Stimulated activated CD4-positive, alpha-beta T cell treated with anti-CD3 and anti-CD28 coated beads, Interleukin-2, amount 100 ng/mL, for 24 hours (primary cell): ENCODE measurements around the gene UAP1L1.

ENCODE experiments used
- DNase-seq, 2 donors: peaks; one replicate each; pipeline ENCODE4 v3.0.0-alpha.2; 2020

UAP1L1 gene

DNA sequence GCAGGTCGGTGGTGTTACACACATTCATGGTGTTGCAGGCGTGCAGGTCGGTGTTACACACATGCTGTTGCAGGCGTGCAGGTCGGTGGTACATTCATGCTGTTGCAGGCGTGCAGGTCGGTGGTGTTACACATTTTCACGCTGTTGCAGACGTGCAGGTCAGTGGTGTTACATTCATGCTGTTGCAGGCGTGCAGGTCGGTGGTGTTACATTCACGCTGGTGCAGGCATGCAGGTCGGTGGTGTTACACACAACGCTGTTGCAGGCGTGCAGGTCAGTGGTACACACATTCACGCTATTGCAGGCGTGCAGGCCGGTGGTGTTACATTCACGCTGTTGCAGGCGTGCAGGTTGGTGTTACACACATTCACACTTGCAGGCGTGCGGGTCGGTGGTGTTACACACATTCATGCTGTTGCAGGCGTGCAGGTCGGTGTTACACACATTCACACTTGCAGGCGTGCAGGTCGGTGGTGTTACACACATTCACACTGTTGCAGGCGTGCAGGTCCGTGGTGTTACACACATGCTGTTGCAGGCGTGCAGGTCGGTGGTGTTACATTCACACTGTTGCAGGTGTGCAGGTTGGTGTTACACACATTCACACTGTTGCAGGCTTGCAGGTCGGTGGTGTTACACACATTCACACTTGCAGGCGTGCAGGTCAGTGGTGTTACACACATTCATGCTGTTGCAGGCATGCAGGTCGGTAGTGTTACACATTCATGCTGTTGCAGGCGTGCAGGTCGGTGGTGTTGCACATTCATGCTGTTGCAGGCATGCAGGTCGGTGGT is 26.1 kb downstream of the UAP1L1 start:
- no peak for DNase-seq

DNA sequence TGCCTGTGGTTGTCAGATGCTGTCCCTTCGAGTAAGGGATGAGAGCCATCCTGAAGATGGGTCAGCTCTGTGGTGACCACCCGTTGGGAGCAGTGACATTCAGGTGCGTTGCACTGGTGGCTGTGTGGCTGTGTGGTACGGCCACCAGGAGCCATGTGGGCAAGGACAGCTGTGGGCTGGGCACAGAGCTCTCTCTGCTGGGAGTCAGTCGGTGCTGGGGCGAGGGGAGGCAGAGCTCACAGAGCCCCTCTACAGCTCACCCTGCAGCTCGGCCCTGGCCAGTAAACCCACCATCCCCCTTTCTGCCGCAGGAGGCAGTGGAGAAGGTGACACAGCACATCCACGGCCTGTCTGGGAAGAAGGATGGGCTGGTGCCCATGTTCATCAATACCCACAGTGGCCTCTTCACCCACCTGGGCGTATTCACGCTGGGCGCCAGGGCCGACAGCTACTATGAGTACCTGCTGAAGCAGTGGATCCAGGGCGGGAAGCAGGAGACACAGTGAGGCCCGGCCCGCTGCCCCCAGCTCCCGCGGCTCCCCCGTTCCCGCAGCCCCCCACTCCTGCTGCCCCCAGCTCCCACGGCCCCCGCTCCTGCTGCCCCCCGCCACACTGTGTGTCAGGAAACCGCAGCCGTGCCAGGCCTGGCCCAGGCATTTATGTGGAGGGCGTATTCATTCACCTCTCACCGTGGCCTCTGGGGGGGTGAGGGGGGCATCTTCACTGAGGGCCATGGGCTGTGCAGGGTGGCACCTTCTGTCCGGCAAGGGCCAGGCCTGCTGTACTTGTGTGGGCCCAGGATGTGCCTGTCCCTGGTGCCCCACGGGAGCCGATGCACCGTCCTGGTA is 28.7 kb downstream of the UAP1L1 start:
- DNase-seq = no peak

DNA sequence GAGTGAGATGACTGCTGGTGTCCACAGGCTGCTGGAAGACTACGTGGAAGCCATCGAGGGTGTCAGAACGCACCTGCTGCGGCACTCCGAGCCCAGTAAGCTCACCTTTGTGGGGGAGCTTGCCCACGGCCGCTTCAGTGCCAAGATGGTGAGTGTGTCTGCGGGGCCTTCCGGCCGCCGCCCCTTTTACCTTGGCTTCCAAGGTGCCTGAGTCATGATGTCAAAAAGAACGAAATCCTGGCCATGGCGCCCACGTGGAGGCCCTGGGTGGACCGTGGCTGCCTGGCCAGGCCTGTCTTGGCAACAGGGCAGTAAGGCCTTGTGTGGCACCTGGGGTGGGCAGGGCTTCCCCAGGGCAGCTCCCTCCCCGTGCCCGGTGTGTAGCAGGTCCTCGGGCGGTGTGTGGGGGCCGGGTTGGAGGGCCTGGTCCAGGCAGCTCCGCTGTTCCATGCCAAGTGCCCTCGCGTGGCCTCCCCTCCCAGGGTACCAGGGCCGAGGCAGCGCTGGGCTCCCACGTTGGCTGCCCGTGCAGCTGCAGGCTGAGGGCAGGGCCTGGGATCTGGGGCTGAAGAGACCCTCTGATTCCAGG is 29.4 kb downstream of the UAP1L1 start:
- DNase-seq = no peak

DNA sequence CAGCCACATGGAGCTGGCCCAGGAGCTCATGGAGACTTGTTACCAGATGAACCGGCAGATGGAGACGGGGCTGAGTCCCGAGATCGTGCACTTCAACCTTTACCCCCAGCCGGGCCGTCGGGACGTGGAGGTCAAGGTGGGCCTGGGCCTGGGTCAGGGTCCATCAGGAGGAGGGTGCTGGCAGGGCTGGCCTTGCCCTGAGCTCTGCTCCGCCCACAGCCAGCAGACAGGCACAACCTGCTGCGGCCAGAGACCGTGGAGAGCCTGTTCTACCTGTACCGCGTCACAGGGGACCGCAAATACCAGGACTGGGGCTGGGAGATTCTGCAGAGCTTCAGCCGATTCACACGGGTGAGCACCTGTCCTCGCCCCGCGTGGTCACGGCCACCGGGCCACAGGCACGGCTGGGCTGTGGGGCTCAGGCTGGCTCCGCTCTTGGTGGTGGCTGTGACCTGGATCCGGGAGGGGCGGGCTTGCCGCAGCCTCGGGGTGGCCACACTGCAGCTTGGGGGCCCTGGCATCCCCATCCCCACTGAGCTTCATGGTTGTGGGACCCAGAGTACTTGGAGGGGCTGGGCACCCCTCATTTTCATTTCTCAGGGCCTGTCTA is 30.1 kb downstream of the UAP1L1 start:
- no peak for DNase-seq

DNA sequence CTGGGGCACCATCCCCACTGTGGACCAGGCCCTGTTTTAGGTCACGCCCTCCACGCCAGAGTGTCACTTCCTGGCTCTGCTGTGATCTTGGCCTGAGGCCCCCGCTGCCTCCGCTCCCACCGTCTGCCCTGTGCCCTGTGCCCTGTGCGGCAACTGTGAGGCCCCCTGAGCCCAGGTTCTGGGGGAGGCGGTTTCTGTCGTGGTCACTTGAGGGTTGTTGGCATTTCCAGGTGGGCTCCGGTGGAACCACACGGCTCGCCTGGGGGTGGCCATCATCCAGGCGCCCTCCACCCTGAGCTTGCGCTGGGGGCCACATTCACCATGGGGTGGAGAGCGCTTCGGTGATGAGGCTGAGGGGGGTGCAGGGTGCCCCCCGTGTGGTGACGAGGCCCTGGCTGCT is 30.7 kb downstream of the UAP1L1 start:
- no peak for DNase-seq

DNA sequence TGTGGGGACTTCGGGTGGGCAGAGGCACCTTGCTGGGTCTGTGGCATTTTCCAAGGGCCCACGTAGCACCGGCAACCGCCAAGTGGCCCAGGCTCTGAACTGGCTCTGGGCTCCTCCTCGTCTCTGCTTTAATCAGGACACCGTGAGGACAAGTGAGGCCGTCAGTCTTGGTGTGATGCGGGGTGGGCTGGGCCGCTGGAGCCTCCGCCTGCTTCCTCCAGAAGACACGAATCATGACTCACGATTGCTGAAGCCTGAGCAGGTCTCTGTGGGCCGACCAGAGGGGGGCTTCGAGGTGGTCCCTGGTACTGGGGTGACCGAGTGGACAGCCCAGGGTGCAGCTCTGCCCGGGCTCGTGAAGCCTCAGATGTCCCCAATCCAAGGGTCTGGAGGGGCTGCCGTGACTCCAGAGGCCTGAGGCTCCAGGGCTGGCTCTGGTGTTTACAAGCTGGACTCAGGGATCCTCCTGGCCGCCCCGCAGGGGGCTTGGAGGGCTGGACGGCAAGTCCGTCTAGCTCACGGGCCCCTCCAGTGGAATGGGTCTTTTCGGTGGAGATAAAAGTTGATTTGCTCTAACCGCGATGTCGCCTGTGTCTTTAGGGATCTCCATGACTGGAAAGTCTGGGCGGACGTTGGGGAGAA is 31.4 kb downstream of the UAP1L1 start:
- no peak for DNase-seq

DNA sequence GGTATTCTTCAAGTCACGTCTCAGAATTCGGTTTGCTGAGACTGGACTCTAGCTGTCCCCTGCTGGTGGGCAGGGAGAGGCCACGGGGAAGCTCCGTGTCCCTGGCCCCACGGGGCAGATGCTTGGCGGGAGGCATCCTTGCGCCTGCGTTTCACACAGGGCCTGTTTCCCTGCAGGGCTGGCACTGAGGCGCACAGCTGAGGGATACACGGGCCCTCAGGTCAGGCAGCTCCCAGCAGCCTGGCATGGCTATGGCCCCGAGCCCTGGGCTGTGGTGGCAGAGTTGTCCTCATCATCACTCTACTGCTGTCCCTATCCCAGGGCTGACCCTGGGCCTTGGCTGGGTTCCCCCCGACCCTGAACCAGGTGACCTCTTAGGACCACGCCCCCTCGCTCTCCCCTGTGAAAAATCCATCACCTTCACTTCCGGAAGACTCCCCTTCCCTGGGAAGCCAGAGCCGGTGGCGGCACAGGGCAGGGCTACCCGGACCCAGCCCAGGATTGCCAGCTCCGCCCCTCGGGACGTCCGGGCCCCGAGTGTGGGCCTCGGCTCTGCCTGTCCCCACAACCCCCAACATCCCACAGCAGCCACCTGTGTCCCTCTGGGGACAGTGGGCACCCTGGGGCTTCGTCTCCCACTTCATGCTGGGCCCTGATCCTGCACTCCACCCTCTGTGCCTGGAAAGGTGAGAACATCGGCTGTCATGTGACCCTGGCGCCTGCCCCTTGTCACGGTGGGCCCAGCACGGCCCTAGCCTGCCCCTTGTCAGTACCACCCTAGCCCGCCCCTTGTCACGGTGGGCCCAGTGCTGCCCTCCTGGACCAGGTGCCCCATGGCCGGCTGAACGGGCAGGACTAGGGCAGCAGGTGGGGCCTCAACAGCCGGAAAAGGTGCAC is 32.2 kb downstream of the UAP1L1 start:
- no peak for DNase-seq

DNA sequence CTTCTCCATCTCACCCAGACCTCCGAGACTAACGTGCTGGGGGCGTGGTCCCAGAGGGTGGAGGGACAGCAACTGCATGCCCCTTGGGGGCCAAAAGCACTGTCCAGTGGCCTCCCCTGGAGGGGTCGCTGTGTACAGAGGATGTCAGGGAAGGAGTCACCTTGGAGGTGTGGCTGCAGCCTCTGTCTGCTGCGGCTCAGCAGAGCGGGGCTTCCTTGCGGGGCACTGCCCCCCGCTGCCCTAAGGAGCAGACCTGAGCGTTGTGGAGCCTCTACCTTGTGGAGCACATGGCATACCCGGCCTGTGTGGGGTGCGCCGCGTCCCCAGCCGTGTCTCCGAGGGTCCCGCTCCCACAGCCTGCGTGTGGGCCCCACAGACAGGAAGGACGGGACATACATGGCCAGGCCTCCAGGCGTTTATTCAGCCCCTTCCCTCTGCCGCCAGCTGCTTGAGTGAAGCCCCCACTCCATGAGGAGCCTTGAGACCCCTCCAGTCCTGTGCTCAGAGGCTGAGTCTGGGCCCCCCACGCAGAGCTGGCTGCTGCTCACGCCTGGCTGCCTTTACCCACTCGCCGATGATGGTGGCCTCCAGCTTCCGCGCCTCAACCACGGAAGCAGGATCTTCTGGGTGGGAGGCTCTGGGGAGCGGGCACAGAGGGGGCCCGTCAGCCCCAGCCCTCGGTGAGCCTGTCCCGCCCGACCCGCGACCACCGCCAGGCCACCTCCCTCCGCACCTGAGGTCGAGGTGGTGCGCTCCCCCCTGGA is 33.0 kb downstream of the UAP1L1 start:
- DNase-seq = no peak

DNA sequence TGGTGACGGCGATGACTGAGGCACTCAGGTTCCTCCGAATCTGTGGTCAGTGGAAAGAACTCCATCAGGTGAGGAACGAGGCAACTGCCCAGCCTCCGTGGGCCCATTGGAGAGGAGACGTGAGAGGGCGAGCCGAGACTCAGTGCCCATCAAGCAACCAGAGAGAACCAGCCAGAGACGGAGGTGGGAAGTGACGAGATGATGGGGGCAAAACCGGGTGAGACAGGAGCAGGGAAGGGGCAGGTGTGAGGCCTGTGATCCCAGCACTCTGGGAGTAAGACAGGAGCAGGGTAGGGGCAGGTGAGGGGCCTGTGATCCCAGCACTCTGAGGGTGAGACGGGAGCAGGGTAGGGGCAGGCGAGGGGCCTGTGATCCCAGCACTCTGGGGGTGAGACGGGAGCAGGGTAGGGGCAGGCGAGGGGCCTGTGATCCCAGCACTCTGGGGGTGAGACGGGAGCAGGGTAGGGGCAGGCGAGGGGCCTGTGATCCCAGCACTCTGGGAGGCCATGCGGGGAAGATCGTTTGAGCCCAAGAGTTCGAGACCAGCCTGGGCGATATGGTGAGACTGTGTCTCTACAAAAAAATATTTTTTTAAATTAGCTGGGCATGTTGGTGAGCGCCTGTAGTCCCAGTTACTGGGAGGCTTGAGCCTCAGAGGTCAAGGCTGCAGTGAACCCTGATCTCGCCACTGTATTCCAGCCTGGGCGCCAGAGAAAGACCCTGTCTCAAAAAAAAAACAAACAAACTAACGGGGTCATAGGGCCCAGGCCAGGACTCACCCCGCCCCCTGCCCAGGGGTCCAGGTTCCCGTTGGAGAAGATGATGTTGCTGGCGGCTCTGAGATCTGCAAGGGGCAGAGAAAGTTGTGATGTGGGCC is 33.8 kb downstream of the UAP1L1 start:
- DNase-seq = no peak

DNA sequence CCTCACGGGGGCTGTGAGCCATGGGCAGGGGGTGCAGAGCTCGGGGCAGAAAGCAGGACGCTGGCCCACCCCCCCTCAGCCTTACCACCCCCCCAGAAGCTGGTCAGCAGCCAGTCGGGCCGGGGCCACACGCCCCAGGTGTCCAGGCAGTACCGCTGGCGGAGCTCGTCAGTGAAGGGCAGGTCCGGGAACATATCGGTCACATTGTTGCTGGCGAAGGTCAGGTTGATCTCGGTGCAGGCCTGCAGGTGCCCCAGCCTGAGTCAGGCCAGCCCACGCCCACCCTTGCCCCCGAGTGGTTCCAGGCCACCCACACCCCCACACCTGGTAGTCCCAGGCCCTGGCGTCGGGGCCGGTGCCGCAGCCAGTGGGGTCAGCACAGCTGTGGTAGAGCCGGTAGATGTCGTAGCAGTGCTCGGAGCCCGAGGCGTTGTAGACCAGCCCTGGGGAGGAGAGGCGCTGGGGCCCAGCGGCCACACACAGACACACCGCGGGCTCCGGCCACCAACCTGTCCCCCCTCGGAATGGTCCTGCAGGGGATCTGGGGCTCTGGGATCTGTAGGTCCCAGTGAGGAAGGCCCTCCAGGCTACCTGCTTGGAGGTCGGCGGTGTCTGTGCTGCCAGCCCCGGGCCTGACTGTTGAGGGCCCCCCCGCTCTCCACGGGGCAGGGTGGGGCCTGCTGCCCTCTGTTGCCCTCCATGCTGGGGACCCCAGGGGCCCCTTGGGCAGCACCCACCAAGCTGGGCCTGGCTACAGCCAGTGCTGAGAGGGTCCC is 34.7 kb downstream of the UAP1L1 start:
- no peak for DNase-seq

DNA sequence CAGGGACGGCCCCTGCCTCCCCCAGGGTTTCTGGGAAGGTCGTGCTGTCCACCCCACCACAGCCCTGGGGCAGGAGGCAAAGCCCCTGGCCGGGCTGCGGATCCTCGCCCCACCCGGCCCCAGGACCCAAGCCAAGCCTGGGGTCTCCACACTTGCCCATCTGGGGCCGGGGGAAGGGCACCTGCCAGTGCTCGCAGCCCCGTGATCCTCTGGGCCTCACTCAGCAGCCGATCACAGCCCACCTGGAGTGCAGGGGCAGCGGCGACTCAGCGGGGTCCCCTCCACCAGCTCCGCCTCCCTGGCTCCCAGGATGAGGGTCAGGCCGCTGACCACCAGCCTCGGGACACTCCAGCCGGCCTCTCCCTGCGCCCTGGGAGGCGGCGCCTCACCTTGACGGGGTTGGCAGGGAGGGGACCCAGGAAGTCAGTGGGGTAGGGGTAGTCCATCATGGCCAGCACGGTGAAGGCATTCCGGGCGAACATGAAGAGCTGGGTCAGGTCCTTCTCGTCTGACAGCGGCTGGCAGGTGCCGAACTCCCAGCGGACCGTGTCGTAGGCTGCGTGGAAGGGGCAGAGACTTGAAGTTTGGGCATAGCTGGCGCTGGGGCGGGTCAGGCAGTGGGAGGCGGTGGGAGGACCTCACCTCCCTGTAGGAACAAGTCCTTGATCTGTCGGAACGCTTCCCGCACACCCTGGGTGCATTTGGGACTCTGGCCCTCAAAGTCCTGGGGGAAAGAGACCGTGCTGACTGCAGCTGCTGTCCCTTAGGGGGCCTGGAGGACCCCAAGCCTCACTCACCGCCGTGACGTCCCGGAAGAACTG is 35.5 kb downstream of the UAP1L1 start:
- DNase-seq = no peak

DNA sequence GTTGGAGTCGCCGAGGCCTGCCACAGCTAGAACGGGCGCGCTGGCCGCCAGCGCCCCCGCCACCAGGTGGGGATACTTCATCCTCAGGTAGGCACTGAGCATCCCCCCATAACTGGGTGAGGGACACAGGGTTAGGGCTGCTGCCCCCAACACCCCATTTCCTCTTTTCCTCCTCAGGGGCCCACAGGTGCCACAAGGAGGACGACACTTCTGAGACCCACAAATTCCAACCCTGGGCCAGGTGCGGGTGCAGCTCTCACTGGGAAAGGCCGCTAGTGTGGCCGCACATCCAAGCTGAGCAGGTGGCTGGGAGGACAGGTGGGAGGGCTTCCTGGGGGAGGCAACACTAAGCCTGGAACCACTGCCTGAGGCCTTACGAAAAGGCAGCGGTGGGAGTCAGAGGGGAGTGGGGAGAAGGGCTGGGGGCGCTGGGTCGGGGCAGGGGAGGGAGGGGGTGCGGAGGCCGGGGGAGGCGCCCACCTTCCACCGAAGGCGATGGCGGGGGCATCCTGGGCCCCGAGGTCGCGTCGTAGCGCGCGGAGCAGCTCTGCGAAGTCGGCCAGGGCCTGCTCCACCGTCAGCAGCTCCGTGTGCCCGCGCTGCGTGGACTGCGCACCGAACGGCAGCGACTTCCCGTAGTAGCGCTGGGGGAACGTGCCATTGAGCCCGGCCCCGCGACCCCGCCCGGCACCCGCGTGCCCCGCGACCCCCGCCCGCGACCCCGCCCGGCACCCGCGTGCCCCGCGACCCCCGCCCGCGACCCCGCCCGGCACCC is 36.3 kb downstream of the UAP1L1 start:
- peak; percentile 39 to 40 for DNase-seq

DNA sequence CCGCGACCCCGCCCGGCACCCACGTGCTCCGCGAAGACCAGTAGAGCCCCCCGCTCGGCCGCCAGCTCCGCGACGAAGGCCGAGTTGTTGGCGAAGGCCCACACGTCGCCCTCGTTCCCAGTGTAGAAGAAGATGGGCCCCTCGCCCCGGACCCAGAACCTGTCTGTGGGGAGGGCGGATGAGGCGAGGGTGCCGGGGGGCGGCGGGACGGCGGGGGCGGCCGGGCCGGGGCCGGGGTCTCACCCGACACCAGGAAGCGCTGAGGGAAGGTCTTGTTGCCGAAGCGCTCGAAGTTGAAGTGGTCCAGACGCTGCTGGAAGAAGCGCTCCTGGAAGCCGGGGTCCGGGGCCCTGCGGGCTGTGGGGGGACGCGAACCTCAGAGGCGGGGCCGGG is 36.9 kb downstream of the UAP1L1 start:
- DNase-seq = no peak

DNA sequence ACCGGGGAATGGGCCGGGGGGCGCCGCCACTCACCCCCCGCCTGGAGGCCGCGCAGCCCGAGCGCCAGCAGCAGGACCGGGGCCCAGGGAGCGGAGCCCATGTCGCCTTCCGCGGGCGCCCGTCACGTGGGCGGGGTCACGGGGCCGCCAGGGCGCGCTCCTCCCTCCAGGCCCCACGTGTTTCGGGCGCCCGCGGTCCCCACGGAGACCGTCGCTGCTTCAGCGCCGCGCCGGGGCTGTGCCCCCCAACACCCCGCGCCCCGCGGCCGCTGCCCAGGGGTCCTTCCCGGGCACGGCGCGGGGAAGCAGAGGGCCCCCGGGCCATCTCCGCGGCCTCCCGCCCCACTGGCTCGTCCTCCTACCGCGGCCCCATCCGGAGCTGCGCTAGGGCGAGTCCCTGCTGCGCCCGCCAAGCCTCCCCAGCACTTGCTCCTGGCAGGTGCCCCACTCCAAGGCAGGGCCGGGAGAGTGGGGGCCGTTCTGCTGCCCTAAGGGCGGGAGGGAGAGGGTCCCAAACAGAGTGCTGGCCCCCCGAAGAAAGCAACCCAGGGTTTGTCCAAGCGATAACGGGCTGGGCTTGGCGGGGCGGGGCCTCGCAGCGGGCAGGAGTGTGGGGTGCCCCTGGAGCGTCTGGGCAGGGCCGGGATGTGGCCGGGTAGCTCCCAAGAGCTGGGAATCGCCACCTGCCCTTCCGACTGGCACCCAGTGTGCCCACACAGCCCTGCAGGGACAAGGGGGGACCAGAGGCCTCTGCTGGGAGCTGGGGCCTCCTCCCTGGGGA is 37.5 kb downstream of the UAP1L1 start, which contains the start of gene DPP7:
TSS of gene DPP7 (minus strand) at position 121 of the 781 bp plus-strand sequence. CDS start at position 101, 20 bp downstream.
- peak; percentile 81 to 86 for DNase-seq

DNA sequence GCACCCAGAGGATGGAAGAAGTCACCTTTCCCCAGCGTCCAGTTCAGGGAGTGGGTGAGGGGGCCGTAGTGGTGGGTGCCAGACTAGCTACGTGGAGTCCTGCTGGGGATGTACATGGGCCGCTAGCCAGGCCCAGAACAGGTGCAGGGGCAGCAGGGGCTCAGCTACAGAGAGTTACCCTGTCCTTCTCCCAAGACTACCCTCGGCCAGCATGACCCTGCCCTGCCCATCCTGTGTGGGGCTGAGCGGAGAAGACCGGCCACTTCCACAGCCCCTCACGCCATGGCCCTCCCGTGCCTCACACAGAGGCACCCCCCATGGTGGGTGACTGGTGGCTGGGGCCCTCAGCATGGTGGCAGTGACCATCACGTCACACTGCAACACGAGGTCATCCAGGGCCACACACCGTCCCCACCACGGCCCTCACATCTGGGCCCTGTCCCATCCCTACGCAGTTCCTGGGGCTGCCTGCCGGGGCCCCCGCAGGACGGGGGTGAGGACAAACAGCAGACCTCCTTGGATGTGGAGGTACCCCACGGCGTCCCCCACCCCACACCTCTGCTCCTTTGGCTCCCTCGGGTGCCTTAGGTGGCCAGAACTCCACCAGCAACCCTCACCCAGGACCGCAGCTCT is 38.2 kb downstream of the UAP1L1 start:
- no peak for DNase-seq

DNA sequence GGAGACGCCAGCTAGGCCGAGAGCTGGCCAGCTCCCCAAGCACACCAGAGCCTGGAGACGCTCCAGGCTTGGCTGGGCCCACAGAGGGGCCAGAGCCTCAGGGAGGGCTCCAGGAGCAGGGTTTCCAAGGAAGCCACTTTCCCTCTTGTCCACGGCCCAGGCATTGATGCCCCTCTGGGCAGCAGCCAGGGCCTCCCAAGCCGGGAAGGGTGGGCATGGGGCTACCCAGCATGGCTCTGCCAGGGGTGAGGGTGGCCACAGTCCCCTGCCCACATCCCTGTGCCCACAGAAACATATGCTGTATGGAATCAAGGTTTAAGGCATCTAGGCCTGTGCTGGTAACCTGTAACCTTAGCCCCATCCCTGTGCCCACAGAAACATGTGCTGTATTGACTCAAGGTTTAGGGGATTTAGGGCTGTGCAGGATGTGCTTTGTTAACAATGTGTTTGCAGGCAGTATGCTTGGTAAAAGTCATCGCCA is 38.8 kb downstream of the UAP1L1 start:
- DNase-seq = no peak
